Measurements from ENCODE around the gene TMC8.

DNA sequence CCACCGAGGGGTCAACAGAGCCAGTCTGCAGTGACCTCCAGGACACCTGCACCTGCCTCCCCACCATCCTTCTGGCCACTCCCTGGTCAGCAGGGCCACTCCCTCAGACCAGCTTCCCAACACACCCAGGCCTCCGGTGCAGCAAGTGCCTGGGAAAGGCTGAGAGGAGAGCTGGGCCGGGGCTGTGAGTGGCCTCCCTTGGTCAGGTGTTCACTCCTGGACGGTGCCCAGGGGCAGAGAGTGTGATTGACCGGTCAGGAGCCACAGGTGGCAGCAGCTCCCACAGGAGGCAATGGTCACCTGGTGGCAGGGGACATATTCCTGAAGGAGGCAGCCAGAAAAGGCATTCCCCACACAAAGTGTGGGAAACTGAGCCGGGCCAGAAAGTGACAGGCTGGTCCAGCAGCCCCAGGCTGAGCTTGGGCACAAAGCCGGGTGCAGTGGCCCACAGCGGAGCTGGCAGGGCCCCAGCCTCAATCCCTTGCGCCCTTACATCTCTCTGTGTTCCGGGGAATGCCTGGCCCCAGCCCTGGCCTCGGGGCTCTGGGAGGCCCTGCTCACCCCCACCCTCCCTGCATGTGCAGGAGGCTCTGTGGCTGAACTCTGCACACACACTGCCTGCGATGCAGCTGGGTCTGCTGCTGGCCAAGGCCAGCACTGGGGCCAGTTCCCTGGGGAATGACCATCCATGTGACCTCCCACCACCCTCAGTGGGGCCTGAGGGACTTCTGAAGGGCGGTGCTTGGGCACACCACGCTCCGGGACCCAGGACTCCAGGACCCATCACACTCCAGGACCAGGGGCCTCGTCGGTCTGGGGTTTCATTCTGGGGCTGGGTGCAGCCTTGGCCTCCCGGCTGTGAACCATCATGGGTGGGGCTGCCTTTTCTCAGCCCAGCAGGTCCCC lies 14.4 kb downstream of the TMC8 start:
- TF ChIP-seq, protein P1, sequence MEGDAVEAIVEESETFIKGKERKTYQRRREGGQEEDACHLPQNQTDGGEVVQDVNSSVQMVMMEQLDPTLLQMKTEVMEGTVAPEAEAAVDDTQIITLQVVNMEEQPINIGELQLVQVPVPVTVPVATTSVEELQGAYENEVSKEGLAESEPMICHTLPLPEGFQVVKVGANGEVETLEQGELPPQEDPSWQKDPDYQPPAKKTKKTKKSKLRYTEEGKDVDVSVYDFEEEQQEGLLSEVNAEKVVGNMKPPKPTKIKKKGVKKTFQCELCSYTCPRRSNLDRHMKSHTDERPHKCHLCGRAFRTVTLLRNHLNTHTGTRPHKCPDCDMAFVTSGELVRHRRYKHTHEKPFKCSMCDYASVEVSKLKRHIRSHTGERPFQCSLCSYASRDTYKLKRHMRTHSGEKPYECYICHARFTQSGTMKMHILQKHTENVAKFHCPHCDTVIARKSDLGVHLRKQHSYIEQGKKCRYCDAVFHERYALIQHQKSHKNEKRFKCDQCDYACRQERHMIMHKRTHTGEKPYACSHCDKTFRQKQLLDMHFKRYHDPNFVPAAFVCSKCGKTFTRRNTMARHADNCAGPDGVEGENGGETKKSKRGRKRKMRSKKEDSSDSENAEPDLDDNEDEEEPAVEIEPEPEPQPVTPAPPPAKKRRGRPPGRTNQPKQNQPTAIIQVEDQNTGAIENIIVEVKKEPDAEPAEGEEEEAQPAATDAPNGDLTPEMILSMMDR (IDR thresholded peaks at IDR 0.05; ENCODE audit: low read depth, low read length, missing input control) = no peak
- TF ChIP-seq GABPA (IDR thresholded peaks at IDR 0.05 in 1 of 2, conservative IDR thresholded peaks at IDR 0.05 in 1 of 2) = no peak

All from liver (tissue), 3 donors.